ENCODE data around the gene MBD6.

- TF ChIP-seq CTCF (conservative IDR thresholded peaks at IDR 0.05; ENCODE audit: low read depth, low read length) (no peak), CHD1 (IDR thresholded peaks at IDR 0.05; ENCODE audit: low read depth, low read length) (no peak), CEBPB (IDR thresholded peaks at IDR 0.05; ENCODE audit: low read depth, low read length) (no peak), RAD21 (IDR thresholded peaks at IDR 0.05; ENCODE audit: low read length) (no peak)
Measured at GRCh38 chr12:57549203-57549908, 26.7 kb downstream of the MBD6 start.
